ENCODE measurements around the gene TCAIM. TPM values are rescaled to one million over a fixed set of nuclear protein-coding genes. Genes with fewer than 3 reads are reported as not detected.

TCAIM gene
- total RNA-seq, 1 donor from 2014 or later: 17.0 TPM

GRCh38 chr3:44324584-44324983 lies 14.0 kb upstream of the TCAIM start:
- Histone ChIP-seq H3K9me3 (no peaks in the 10 kb centered on the region), H3K27ac (no peak overlapping the region), H3K4me3 (no peak overlapping the region), H3K27me3 (no peaks in the 10 kb centered on the region), H3K4me1 (no peaks in the 10 kb centered on the region), H3K36me3 (no peaks in the 10 kb centered on the region)
- intact Hi-C loops (cut with DNase I): loop anchor here (10.0 kb wide), 1 partner anchor 300 kb away; the partner anchor contains the start of gene ZNF197
- TF ChIP-seq, protein P1, sequence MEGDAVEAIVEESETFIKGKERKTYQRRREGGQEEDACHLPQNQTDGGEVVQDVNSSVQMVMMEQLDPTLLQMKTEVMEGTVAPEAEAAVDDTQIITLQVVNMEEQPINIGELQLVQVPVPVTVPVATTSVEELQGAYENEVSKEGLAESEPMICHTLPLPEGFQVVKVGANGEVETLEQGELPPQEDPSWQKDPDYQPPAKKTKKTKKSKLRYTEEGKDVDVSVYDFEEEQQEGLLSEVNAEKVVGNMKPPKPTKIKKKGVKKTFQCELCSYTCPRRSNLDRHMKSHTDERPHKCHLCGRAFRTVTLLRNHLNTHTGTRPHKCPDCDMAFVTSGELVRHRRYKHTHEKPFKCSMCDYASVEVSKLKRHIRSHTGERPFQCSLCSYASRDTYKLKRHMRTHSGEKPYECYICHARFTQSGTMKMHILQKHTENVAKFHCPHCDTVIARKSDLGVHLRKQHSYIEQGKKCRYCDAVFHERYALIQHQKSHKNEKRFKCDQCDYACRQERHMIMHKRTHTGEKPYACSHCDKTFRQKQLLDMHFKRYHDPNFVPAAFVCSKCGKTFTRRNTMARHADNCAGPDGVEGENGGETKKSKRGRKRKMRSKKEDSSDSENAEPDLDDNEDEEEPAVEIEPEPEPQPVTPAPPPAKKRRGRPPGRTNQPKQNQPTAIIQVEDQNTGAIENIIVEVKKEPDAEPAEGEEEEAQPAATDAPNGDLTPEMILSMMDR (IDR thresholded peaks at IDR 0.05): no peak
- no peak for DNase-seq (ENCODE audit: low spot score in 2 of 2)

GRCh38 chr3:44326019-44326418 lies 12.5 kb upstream of the TCAIM start:
- TF ChIP-seq, protein P1 (IDR thresholded peaks at IDR 0.05): no peak
- no peak for DNase-seq (ENCODE audit: low spot score in 2 of 2)
- H3K4me1 ChIP-seq: no peaks in the 10 kb centered on the region
- no peak overlapping the region for H3K4me3 ChIP-seq
- no peaks in the 10 kb centered on the region for H3K9me3 ChIP-seq
- no peaks in the 10 kb centered on the region for H3K36me3 ChIP-seq
- intact Hi-C loops (cut with DNase I): loop anchor here (10.0 kb wide), 1 partner anchor 299 kb away; the partner anchor contains the start of gene ZNF197
- H3K27me3 ChIP-seq: no peaks in the 10 kb centered on the region
- no peak overlapping the region for H3K27ac ChIP-seq

- Histone ChIP-seq H3K9me3 (no peaks in the 10 kb centered on the region), H3K27me3 (no peaks in the 10 kb centered on the region), H3K27ac (no peak overlapping the region), H3K4me3 (no peak overlapping the region), H3K4me1 (no peaks in the 10 kb centered on the region), H3K36me3 (no peaks in the 10 kb centered on the region)
- intact Hi-C loops (cut with DNase I): loop anchor here (10.0 kb wide), 1 partner anchor 298 kb away; the partner anchor contains the start of gene ZNF197
- TF ChIP-seq, protein P1 (IDR thresholded peaks at IDR 0.05): no peak
- DNase-seq (ENCODE audit: low spot score in 2 of 2): no peak
Measured at GRCh38 chr3:44326515-44326914, 12.1 kb upstream of the TCAIM start.

- intact Hi-C loops (cut with DNase I): loop anchor here (10.0 kb wide), 1 partner anchor 295 kb away; the partner anchor contains the start of gene ZNF197
- H3K36me3 ChIP-seq: no peaks in the 10 kb centered on the region
- no peaks in the 10 kb centered on the region for H3K9me3 ChIP-seq
- TF ChIP-seq, protein P1 (IDR thresholded peaks at IDR 0.05): no peak
- no peaks in the 10 kb centered on the region for H3K27me3 ChIP-seq
- H3K27ac ChIP-seq: no peak overlapping the region
- no peaks in the 10 kb centered on the region for H3K4me1 ChIP-seq
- DNase-seq (ENCODE audit: low spot score in 2 of 2): no peak
- no peak overlapping the region for H3K4me3 ChIP-seq
Measured at GRCh38 chr3:44329946-44330345, 8.6 kb upstream of the TCAIM start.

GRCh38 chr3:44330444-44330843 lies 8.1 kb upstream of the TCAIM start:
- Histone ChIP-seq H3K9me3 (no peaks in the 10 kb centered on the region), H3K4me3 (no peak overlapping the region), H3K27ac (no peak overlapping the region), H3K27me3 (no peaks in the 10 kb centered on the region), H3K36me3 (no peaks in the 10 kb centered on the region), H3K4me1 (no peaks in the 10 kb centered on the region)
- TF ChIP-seq, protein P1 (IDR thresholded peaks at IDR 0.05): no peak
- no peak for DNase-seq (ENCODE audit: low spot score in 2 of 2)
- intact Hi-C loops (cut with DNase I): no loop called here

DNA sequence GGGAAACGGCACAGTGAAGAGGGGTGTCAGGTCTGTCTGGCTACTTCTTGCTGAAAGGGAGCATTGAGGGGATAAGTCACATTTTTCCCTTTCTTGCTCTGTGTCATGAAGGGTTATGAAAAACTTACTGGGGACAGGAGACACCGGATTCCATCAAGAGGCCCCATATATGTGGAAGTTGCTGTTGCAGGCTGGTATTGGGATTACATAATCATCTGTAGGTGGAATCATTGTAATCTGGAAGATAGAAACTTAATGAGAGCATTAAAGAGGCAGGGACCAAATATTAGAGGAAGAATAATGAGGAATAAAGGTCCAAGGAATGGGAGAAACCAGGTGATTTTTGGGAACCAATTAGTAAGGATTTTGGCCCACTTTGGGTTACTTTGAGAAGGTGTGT lies 4.2 kb upstream of the TCAIM start:
- Histone ChIP-seq H3K9me3 (no peaks in the 10 kb centered on the region), H3K4me1 (peaks cover 0 to 5% of the 10 kb centered on the region in 2 donors), H3K27ac (no peak overlapping the region), H3K36me3 (no peaks in the 10 kb centered on the region), H3K4me3 (no peak overlapping the region), H3K27me3 (no peaks in the 10 kb centered on the region)
- no peak for DNase-seq (ENCODE audit: low spot score in 2 of 2)
- TF ChIP-seq, protein P1 (IDR thresholded peaks at IDR 0.05): no peak
- intact Hi-C loops (cut with DNase I): no loop called here

Measured in ascending aorta (tissue), 2 donors.